Natural killer cell (primary cell): Measurements from ENCODE around the gene FHIT. TPM values are rescaled to one million over a fixed set of nuclear protein-coding genes. Genes with fewer than 3 reads are reported as not detected.

ENCODE experiments used
- ATAC-seq, 3 donors: fragments of 150-1000 bp in 2 of 3; fragments of 200-7000 bp in 1 of 3; cut with Tn5 transposase; 1 replicate in 1 of 3; 2 replicates in 2 of 3; pipeline ENCODE4 v1.10.0; 2021; ENCODE audit warnings: mild to moderate bottlenecking in 2 of 3, moderate library complexity in 2 of 3
- DNase-seq, 2 donors: peaks; one replicate each; pipeline versions ENCODE4 v3.0.0 to v3.0.0-alpha.2; 2013 to 2021; ENCODE audit warnings: mixed read lengths in 1 of 2
- H3K27ac ChIP-seq: one replicate; pipeline ENCODE4 v1.5.1; 2013; ENCODE audit warnings: mild to moderate bottlenecking, low read length
- H3K27me3 ChIP-seq: one replicate; pipeline ENCODE4 v1.6.1; 2013; ENCODE audit warnings: low read length; ENCODE audit not compliant: control insufficient read depth, insufficient read depth
- H3K36me3 ChIP-seq: one replicate; pipeline ENCODE4 v1.6.1; 2013; ENCODE audit warnings: low read length; ENCODE audit not compliant: control insufficient read depth, insufficient read depth
- H3K4me1 ChIP-seq: one replicate; pipeline ENCODE4 v1.6.1; 2013; ENCODE audit warnings: low read length; ENCODE audit not compliant: control insufficient read depth, insufficient read depth
- H3K4me3 ChIP-seq: one replicate; pipeline ENCODE4 v1.5.1; 2013; ENCODE audit warnings: low read length
- H3K9me3 ChIP-seq: one replicate; pipeline ENCODE4 v1.6.1; 2013; ENCODE audit warnings: low read length; ENCODE audit not compliant: control insufficient read depth, insufficient read depth
- H3K27ac Mint-ChIP-seq, 2 donors: one replicate each; pipeline ENCODE4 v1.8.0; 2022; ENCODE audit warnings: mild to moderate bottlenecking in 2 of 2, mixed read lengths in 2 of 2, moderate library complexity in 1 of 2
- H3K27me3 Mint-ChIP-seq, 2 donors: one replicate each; pipeline ENCODE4 v1.8.0; 2022; ENCODE audit warnings: low read depth in 2 of 2, mixed read lengths in 2 of 2
- H3K36me3 Mint-ChIP-seq: one replicate; pipeline ENCODE4 v1.8.0; 2022; ENCODE audit warnings: mixed read lengths
- H3K4me1 Mint-ChIP-seq, 2 donors: one replicate each; pipeline ENCODE4 v1.8.0; 2022; ENCODE audit warnings: mixed read lengths in 2 of 2
- H3K4me3 Mint-ChIP-seq: one replicate; pipeline ENCODE4 v1.8.0; 2022; ENCODE audit warnings: mild to moderate bottlenecking, moderate library complexity, mixed read lengths
- H3K9me3 Mint-ChIP-seq, 2 donors: one replicate each; pipeline ENCODE4 v1.8.0; 2022; ENCODE audit warnings: mixed read lengths in 2 of 2
- CTCF ChIP-seq: fragments of 200-600 bp; IDR thresholded peaks from one replicate; pipeline ENCODE4 v1.8.0; 2022; ENCODE audit warnings: antibody characterized with exemption
- WGBS: methylation state at CpG from one replicate; pipeline ENCODE4 v1.1.7; 2013; ENCODE audit warnings: missing lambda C conversion rate; ENCODE audit not compliant: insufficient coverage; 5-methylcytosine and 5-hydroxymethylcytosine counted together
- intact Hi-C: fragments of 100-400 bp; cut with micrococcal nuclease; formaldehyde crosslinking; loops from one replicate; pipeline ENCODE4 v1.14.2; 2022
- total RNA-seq, 4 donors: library from RNA; stranded (reverse); fragments of 120-200 nt in 1 of 4; gene quantifications; one replicate each; pipeline versions ENCODE4 v1.2.3 to v1.2.4, GENCODE V29; 2013 to 2022

Gene FHIT
- total RNA-seq, 3 donors from 2014 or later (not counting 1 experiment from before 2014, with no cell fraction given) = 2.7 to 6.1 (median 3.3) TPM

GRCh38 chr3:60630953-60631352, 620.3 kb downstream of the FHIT start:
- Mint-ChIP-seq H3K4me1 (no peaks in the 10 kb centered on the region), H3K4me3 (no peak overlapping the region), H3K27me3 (peaks cover 0 to 27% of the 10 kb centered on the region in 2 donors), H3K27ac (no peak overlapping the region), H3K9me3 (peaks cover 0 to 2% of the 10 kb centered on the region in 2 donors), H3K36me3 (no peaks in the 10 kb centered on the region)
- H3K4me3 ChIP-seq = no peak overlapping the region
- DNase-seq (no peak), ATAC-seq (no peak)
- H3K27me3 ChIP-seq = no peaks in the 10 kb centered on the region
- no peak for TF ChIP-seq CTCF
- no peaks in the 10 kb centered on the region for H3K36me3 ChIP-seq
- 94% methylated on average over 1 of the region's 1 CpG for WGBS
- intact Hi-C loops = no loop called here
- H3K9me3 ChIP-seq = no peaks in the 10 kb centered on the region
- no peaks in the 10 kb centered on the region for H3K4me1 ChIP-seq
- H3K27ac ChIP-seq = no peak overlapping the region

GRCh38 chr3:60629816-60630215, 621.4 kb downstream of the FHIT start:
- intact Hi-C loops = no loop called here
- Histone ChIP-seq H3K36me3 (no peaks in the 10 kb centered on the region), H3K4me1 (no peaks in the 10 kb centered on the region), H3K9me3 (no peaks in the 10 kb centered on the region), H3K27ac (no peak overlapping the region), H3K4me3 (no peak overlapping the region), H3K27me3 (no peaks in the 10 kb centered on the region)
- no peaks in the 10 kb centered on the region for H3K4me1 Mint-ChIP-seq
- H3K9me3 Mint-ChIP-seq = peaks cover 0 to 2% of the 10 kb centered on the region in 2 donors
- H3K4me3 Mint-ChIP-seq = no peak overlapping the region
- H3K27me3 Mint-ChIP-seq = peaks cover 0 to 27% of the 10 kb centered on the region in 2 donors
- no peaks in the 10 kb centered on the region for H3K36me3 Mint-ChIP-seq
- 100% methylated on average over 1 of the region's 2 CpGs for WGBS
- no peak for DNase-seq
- H3K27ac Mint-ChIP-seq = no peak overlapping the region
- no peak for TF ChIP-seq CTCF
- no peak for ATAC-seq

- Histone ChIP-seq H3K27me3 (no peaks in the 10 kb centered on the region), H3K4me1 (no peaks in the 10 kb centered on the region), H3K36me3 (no peaks in the 10 kb centered on the region), H3K9me3 (no peaks in the 10 kb centered on the region), H3K4me3 (no peak overlapping the region), H3K27ac (no peak overlapping the region)
- intact Hi-C loops = no loop called here
- Mint-ChIP-seq H3K36me3 (no peaks in the 10 kb centered on the region), H3K4me3 (no peak overlapping the region), H3K27me3 (no peaks in the 10 kb centered on the region), H3K4me1 (no peaks in the 10 kb centered on the region), H3K27ac (no peak overlapping the region), H3K9me3 (no peaks in the 10 kb centered on the region)
- ATAC-seq (no peak), DNase-seq (no peak)
- WGBS = no CpG with 5 or more reads among the region's 1 CpG
- TF ChIP-seq CTCF = no peak
These were observed 628.9 kb downstream of the FHIT start for GRCh38 chr3:60622349-60622748.

- H3K27me3 Mint-ChIP-seq = no peaks in the 10 kb centered on the region
- 80% methylated on average over 1 of the region's 2 CpGs for WGBS
- H3K36me3 Mint-ChIP-seq = no peaks in the 10 kb centered on the region
- no peaks in the 10 kb centered on the region for H3K9me3 Mint-ChIP-seq
- no peaks in the 10 kb centered on the region for H3K36me3 ChIP-seq
- ATAC-seq (no peak), DNase-seq (no peak)
- H3K4me3 ChIP-seq = no peak overlapping the region
- no peak overlapping the region for H3K27ac ChIP-seq
- no peak overlapping the region for H3K27ac Mint-ChIP-seq
- H3K4me1 ChIP-seq = no peaks in the 10 kb centered on the region
- H3K9me3 ChIP-seq = no peaks in the 10 kb centered on the region
- intact Hi-C loops = no loop called here
- H3K4me1 Mint-ChIP-seq = no peaks in the 10 kb centered on the region
- no peak for TF ChIP-seq CTCF
- no peaks in the 10 kb centered on the region for H3K27me3 ChIP-seq
- H3K4me3 Mint-ChIP-seq = no peak overlapping the region
These were observed 634.1 kb downstream of the FHIT start for GRCh38 chr3:60617188-60617587.
